ENCODE measurements around the gene GSTO1. TPM values are rescaled to one million over a fixed set of nuclear protein-coding genes. Genes with fewer than 3 reads are reported as not detected.

Gene GSTO1
- polyA plus RNA-seq, 3 donors = 131 to 581 (median 495) TPM

DNA sequence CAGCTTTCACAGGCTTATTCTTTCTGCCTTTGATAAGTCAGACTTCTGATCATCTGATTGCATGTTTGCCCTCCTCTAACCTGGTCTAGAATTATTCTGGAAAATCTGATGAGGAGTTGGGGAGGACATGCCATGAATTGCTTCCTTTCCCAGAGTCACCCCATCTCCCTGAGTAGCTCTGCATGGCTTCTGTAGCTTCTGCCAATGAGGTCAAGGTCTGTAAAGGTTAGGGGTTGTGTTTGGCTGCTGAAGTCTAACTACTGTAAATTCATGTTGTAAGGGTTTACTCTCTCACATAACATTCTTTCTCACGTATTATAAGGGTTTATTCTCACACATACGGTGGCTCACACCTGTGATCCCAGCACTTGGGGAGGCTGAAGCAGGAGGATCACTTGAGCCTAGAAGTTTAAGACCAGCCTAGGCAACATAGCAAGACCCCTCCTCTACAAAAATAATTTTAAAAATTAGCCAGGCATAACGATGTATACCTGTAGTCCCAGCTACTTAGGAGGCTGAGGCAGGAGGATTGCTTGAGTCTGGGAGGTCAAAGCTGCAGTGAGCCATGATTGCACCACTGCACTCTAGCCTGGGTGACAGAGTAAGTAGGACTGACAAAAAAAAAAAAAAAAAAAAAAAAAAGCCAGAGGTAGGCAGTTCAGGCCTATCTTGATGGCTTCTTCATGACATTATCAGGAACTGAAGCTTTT, 25.0 kb downstream of the GSTO1 start:
- no peak overlapping the region for H3K27ac ChIP-seq (ENCODE audit: low read depth in 1 of 2, low read length in 2 of 2)
- no peak overlapping the region for H3K4me3 Mint-ChIP-seq
- no peak overlapping the region for H2AFZ ChIP-seq (ENCODE audit: insufficient read depth, low read depth, low read length, poor library complexity, severe bottlenecking)
- no CpG with 5 or more reads among the region's 3 CpGs for WGBS (ENCODE audit: insufficient coverage)
- H3K4me2 ChIP-seq (replicated peaks; ENCODE audit: extremely low read depth, low read length, poor library complexity, severe bottlenecking) = no peak overlapping the region
- peaks cover 12% of the 10 kb centered on the region for H3K4me1 Mint-ChIP-seq
- peaks cover 8 to 16% (median 12%) of the 10 kb centered on the region in 3 donors for H3K27me3 Mint-ChIP-seq (ENCODE audit: low read depth in 3 of 3)
- peaks cover 4 to 5% of the 10 kb centered on the region in 2 donors for H3K4me1 ChIP-seq (ENCODE audit: control insufficient read depth in 1 of 2, insufficient read depth in 2 of 2, low read length in 2 of 2)
- no peaks in the 10 kb centered on the region for H3K36me3 ChIP-seq (replicated peaks in 1 of 2; ENCODE audit: control insufficient read depth in 1 of 2, insufficient read depth in 2 of 2, low read length in 2 of 2)
- peaks cover 0 to 13% of the 10 kb centered on the region in 2 donors for H3K27me3 ChIP-seq (ENCODE audit: control insufficient read depth in 2 of 2, insufficient read depth in 2 of 2, low read length in 2 of 2)
- H3K36me3 Mint-ChIP-seq = no peaks in the 10 kb centered on the region
- no peaks in the 10 kb centered on the region for H3K9me3 Mint-ChIP-seq
- TF ChIP-seq, protein P1, sequence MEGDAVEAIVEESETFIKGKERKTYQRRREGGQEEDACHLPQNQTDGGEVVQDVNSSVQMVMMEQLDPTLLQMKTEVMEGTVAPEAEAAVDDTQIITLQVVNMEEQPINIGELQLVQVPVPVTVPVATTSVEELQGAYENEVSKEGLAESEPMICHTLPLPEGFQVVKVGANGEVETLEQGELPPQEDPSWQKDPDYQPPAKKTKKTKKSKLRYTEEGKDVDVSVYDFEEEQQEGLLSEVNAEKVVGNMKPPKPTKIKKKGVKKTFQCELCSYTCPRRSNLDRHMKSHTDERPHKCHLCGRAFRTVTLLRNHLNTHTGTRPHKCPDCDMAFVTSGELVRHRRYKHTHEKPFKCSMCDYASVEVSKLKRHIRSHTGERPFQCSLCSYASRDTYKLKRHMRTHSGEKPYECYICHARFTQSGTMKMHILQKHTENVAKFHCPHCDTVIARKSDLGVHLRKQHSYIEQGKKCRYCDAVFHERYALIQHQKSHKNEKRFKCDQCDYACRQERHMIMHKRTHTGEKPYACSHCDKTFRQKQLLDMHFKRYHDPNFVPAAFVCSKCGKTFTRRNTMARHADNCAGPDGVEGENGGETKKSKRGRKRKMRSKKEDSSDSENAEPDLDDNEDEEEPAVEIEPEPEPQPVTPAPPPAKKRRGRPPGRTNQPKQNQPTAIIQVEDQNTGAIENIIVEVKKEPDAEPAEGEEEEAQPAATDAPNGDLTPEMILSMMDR (IDR thresholded peaks at IDR 0.05) = no peak
- no peak overlapping the region for H3K4me3 ChIP-seq (replicated peaks in 1 of 3; ENCODE audit: low read depth in 2 of 3, low read length in 3 of 3)
- no peaks in the 10 kb centered on the region for H4K20me1 ChIP-seq (ENCODE audit: insufficient read depth, low read length)
- no peaks in the 10 kb centered on the region for H3K79me2 ChIP-seq (ENCODE audit: insufficient read depth, low read length)
- intact Hi-C loops (cut with micrococcal nuclease) = no loop called here
- no peak overlapping the region for H3K9ac ChIP-seq (ENCODE audit: insufficient read depth, low read length, poor library complexity, severe bottlenecking)
- DNase-seq = no peak
- no peak overlapping the region for H3K27ac Mint-ChIP-seq
- H3K9me3 ChIP-seq (replicated peaks in 1 of 2; ENCODE audit: control insufficient read depth in 1 of 2, insufficient read depth in 1 of 2, low read length in 2 of 2) = no peaks in the 10 kb centered on the region

DNA sequence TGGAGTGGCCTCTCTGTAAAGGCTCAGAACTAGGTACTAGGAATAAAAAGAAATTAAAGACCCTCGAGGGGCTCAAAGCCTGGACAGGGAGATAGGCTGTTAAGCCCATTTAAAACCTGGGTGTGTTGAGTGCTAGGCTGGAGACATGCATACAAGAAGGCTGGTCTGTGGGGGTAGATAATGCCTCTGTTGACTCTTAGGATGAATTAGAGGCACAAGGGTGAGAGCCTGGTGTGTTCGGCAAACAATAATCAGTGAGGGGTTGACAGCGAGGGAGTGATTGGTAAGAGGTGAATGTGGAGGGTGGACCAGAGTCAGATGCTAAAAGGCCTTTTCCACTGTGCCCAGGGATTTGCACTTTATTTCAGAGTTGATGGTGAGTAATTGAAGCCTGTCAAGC, 27.0 kb downstream of the GSTO1 start:
- no peaks in the 10 kb centered on the region for H3K4me1 ChIP-seq (ENCODE audit: control insufficient read depth in 1 of 2, insufficient read depth in 2 of 2, low read length in 2 of 2)
- H3K9me3 ChIP-seq (replicated peaks in 1 of 2; ENCODE audit: control insufficient read depth in 1 of 2, insufficient read depth in 1 of 2, low read length in 2 of 2) = no peaks in the 10 kb centered on the region
- Mint-ChIP-seq H3K9me3 (no peaks in the 10 kb centered on the region), H3K27ac (no peak overlapping the region), H3K36me3 (no peaks in the 10 kb centered on the region), H3K4me3 (no peak overlapping the region), H3K27me3 (ENCODE audit: low read depth in 3 of 3) (peaks cover 0 to 5% (median 2%) of the 10 kb centered on the region in 3 donors), H3K4me1 (peaks cover 8% of the 10 kb centered on the region)
- no peak overlapping the region for H3K4me3 ChIP-seq (replicated peaks in 1 of 3; ENCODE audit: low read depth in 2 of 3, low read length in 3 of 3)
- H2AFZ ChIP-seq (ENCODE audit: insufficient read depth, low read depth, low read length, poor library complexity, severe bottlenecking) = no peak overlapping the region
- intact Hi-C loops (cut with micrococcal nuclease) = no loop called here
- H3K27me3 ChIP-seq (ENCODE audit: control insufficient read depth in 2 of 2, insufficient read depth in 2 of 2, low read length in 2 of 2) = no peaks in the 10 kb centered on the region
- H3K27ac ChIP-seq (ENCODE audit: low read depth in 1 of 2, low read length in 2 of 2) = no peak overlapping the region
- H3K9ac ChIP-seq (ENCODE audit: insufficient read depth, low read length, poor library complexity, severe bottlenecking) = no peak overlapping the region
- 95% methylated on average over 3 of the region's 3 CpGs for WGBS (ENCODE audit: insufficient coverage)
- no peak overlapping the region for H3K4me2 ChIP-seq (replicated peaks; ENCODE audit: extremely low read depth, low read length, poor library complexity, severe bottlenecking)
- H3K79me2 ChIP-seq (ENCODE audit: insufficient read depth, low read length) = no peaks in the 10 kb centered on the region
- TF ChIP-seq, protein P1 (IDR thresholded peaks at IDR 0.05) = no peak
- no peaks in the 10 kb centered on the region for H4K20me1 ChIP-seq (ENCODE audit: insufficient read depth, low read length)
- no peaks in the 10 kb centered on the region for H3K36me3 ChIP-seq (replicated peaks in 1 of 2; ENCODE audit: control insufficient read depth in 1 of 2, insufficient read depth in 2 of 2, low read length in 2 of 2)
- no peak for DNase-seq
